Right atrium auricular region (tissue), 2 donors: ENCODE results near the gene RBMS1. TPM values are rescaled to one million over a fixed set of nuclear protein-coding genes. Genes with fewer than 3 reads are reported as not detected.

Source experiments
- DNase-seq: peaks from one replicate; pipeline ENCODE4 v3.0.0-alpha.2; 2019; ENCODE audit warnings: low spot score
- H3K27ac ChIP-seq, 2 donors: fragments of 200-600 bp; sonication (generic); 1 replicate in 1 of 2; 2 replicates in 1 of 2; pipeline ENCODE4 v1.5.1; 2016 to 2019
- H3K27me3 ChIP-seq, 2 donors: fragments of 200-600 bp; sonication (generic); one replicate each; pipeline versions ENCODE4 v1.5.1 to v1.6.0; 2017 to 2019
- H3K36me3 ChIP-seq: fragments of 200-600 bp; sonication (generic); one replicate; pipeline ENCODE4 v1.5.1; 2016
- H3K4me1 ChIP-seq, 2 donors: fragments of 200-600 bp; sonication (generic); one replicate each; pipeline versions ENCODE4 v1.5.1 to v1.6.0; 2017 to 2019
- H3K4me3 ChIP-seq, 2 donors: fragments of 200-600 bp; sonication (generic); 1 replicate in 1 of 2; 2 replicates in 1 of 2; pipeline ENCODE4 v1.5.1; 2017 to 2019; ENCODE audit warnings: mild to moderate bottlenecking in 1 of 2, moderate library complexity in 1 of 2
- H3K9me3 ChIP-seq, 2 donors: fragments of 200-600 bp; sonication (generic); one replicate each; pipeline ENCODE4 v1.5.1; 2019
- CTCF ChIP-seq, 2 donors: fragments of 200-600 bp; sonication (generic); IDR thresholded peaks; one replicate each; pipeline ENCODE4 v1.5.1; 2019; ENCODE audit warnings: antibody characterized with exemption in 2 of 2
- total RNA-seq, 2 donors: library from RNA; depleted of rRNA; stranded (reverse); fragments of >200 nt; gene quantifications; one replicate each; pipeline ENCODE4 v1.1.0, GENCODE V29; 2016

RBMS1 gene
- total RNA-seq, 2 donors from 2014 or later: 52.3 to 57.0 TPM

DNA sequence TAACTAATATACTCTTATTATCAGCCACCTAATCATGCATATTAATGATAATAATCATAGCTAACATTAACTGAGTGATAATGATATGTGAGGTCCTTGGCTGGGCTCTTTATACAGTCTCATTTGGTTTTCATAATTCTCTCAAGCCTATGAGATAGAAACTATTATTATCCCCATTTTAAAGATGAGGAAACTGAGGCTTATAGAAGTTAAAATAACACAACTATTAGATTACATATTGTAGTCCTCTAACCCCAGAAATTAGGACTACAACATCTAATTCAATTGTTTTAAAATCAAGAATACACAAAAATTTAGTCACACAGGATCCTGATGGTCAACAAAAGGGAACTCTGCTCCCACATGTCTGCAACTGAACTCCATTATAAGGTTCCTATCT, 209.9 kb downstream of the RBMS1 start:
- DNase-seq: no peak
- H3K36me3 ChIP-seq: peaks cover 51% of the 10 kb centered on the region
- no peak overlapping the region for H3K4me3 ChIP-seq
- no peak overlapping the region for H3K27ac ChIP-seq
- H3K9me3 ChIP-seq: no peaks in the 10 kb centered on the region
- TF ChIP-seq CTCF (IDR thresholded peaks at IDR 0.05): no peak
- H3K27me3 ChIP-seq: no peaks in the 10 kb centered on the region
- H3K4me1 ChIP-seq: peaks cover 0 to 30% of the 10 kb centered on the region in 2 donors

- Histone ChIP-seq H3K27ac (no peak overlapping the region), H3K36me3 (peaks cover 66% of the 10 kb centered on the region), H3K27me3 (no peaks in the 10 kb centered on the region), H3K9me3 (no peaks in the 10 kb centered on the region), H3K4me1 (peaks cover 0 to 18% of the 10 kb centered on the region in 2 donors), H3K4me3 (no peak overlapping the region)
- DNase-seq: no peak
- no peak for TF ChIP-seq CTCF (IDR thresholded peaks at IDR 0.05)
Observed at GRCh38 chr2:160282063-160282580, 211.5 kb downstream of the RBMS1 start.

GRCh38 chr2:160281213-160281612, 212.4 kb downstream of the RBMS1 start:
- peaks cover 68% of the 10 kb centered on the region for H3K36me3 ChIP-seq
- TF ChIP-seq CTCF (IDR thresholded peaks at IDR 0.05): no peak
- H3K9me3 ChIP-seq: no peaks in the 10 kb centered on the region
- H3K27ac ChIP-seq: no peak overlapping the region
- no peak for DNase-seq
- no peak overlapping the region for H3K4me3 ChIP-seq
- no peaks in the 10 kb centered on the region for H3K27me3 ChIP-seq
- peaks cover 0 to 18% of the 10 kb centered on the region in 2 donors for H3K4me1 ChIP-seq

- Histone ChIP-seq H3K27me3 (no peaks in the 10 kb centered on the region), H3K4me3 (no peak overlapping the region), H3K4me1 (peaks cover 0 to 18% of the 10 kb centered on the region in 2 donors), H3K27ac (peak overlapping the region in 1 of 2 donors; percentile 41), H3K9me3 (no peaks in the 10 kb centered on the region), H3K36me3 (peaks cover 67% of the 10 kb centered on the region)
- no peak for TF ChIP-seq CTCF (IDR thresholded peaks at IDR 0.05)
- no peak for DNase-seq
Observed at GRCh38 chr2:160279813-160280465, 213.7 kb downstream of the RBMS1 start.

GRCh38 chr2:160278879-160279177, 214.8 kb downstream of the RBMS1 start:
- Histone ChIP-seq H3K27ac (peak overlapping the region in 1 of 2 donors; percentile 41), H3K4me3 (no peak overlapping the region), H3K4me1 (peaks cover 0 to 18% of the 10 kb centered on the region in 2 donors), H3K9me3 (no peaks in the 10 kb centered on the region), H3K36me3 (peaks cover 65% of the 10 kb centered on the region), H3K27me3 (no peaks in the 10 kb centered on the region)
- peak; percentile 28 to 66 for TF ChIP-seq CTCF (IDR thresholded peaks at IDR 0.05)
- DNase-seq: no peak
